ENCODE measurements around the gene ANKRD62.

DNA sequence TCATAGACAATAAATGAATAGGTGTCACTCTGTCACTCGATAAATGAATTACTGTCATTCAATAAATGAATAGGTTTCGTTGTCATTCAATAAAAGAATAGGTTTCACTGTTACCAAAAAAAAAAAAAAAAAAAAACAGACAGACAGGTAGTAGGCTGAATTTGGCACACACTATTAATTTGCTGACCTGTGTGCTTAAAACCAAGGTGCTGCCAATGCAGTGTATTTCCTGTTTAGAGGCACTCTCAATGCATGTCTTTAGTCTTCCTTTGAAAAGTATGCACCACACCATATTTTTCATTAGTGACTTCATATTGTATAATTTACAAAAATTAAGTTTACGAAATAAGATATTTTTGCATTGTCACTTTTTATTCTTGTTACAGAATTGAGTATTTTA, 16.2 kb downstream of the ANKRD62 start:
- TF ChIP-seq, protein P1, sequence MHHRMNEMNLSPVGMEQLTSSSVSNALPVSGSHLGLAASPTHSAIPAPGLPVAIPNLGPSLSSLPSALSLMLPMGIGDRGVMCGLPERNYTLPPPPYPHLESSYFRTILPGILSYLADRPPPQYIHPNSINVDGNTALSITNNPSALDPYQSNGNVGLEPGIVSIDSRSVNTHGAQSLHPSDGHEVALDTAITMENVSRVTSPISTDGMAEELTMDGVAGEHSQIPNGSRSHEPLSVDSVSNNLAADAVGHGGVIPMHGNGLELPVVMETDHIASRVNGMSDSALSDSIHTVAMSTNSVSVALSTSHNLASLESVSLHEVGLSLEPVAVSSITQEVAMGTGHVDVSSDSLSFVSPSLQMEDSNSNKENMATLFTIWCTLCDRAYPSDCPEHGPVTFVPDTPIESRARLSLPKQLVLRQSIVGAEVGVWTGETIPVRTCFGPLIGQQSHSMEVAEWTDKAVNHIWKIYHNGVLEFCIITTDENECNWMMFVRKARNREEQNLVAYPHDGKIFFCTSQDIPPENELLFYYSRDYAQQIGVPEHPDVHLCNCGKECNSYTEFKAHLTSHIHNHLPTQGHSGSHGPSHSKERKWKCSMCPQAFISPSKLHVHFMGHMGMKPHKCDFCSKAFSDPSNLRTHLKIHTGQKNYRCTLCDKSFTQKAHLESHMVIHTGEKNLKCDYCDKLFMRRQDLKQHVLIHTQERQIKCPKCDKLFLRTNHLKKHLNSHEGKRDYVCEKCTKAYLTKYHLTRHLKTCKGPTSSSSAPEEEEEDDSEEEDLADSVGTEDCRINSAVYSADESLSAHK (tag by site-specific recombination; IDR thresholded peaks at IDR 0.05) = no peak
- TF ChIP-seq ZNF302 (tag by site-specific recombination; IDR thresholded peaks at IDR 0.05; ENCODE audit: low read depth) (no peak), ZNF529 (tag by site-specific recombination; IDR thresholded peaks at IDR 0.05; ENCODE audit: insufficient replicate concordance) (no peak), ZFP41 (tag by site-specific recombination; IDR thresholded peaks at IDR 0.05; ENCODE audit: borderline replicate concordance) (no peak), ZNF146 (tag by site-specific recombination; IDR thresholded peaks at IDR 0.05) (no peak)
- TF ChIP-seq, protein P2, sequence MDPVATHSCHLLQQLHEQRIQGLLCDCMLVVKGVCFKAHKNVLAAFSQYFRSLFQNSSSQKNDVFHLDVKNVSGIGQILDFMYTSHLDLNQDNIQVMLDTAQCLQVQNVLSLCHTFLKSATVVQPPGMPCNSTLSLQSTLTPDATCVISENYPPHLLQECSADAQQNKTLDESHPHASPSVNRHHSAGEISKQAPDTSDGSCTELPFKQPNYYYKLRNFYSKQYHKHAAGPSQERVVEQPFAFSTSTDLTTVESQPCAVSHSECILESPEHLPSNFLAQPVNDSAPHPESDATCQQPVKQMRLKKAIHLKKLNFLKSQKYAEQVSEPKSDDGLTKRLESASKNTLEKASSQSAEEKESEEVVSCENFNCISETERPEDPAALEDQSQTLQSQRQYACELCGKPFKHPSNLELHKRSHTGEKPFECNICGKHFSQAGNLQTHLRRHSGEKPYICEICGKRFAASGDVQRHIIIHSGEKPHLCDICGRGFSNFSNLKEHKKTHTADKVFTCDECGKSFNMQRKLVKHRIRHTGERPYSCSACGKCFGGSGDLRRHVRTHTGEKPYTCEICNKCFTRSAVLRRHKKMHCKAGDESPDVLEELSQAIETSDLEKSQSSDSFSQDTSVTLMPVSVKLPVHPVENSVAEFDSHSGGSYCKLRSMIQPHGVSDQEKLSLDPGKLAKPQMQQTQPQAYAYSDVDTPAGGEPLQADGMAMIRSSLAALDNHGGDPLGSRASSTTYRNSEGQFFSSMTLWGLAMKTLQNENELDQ (tag by site-specific recombination; IDR thresholded peaks at IDR 0.05; ENCODE audit: low read depth) = no peak
- TF ChIP-seq, protein P3, sequence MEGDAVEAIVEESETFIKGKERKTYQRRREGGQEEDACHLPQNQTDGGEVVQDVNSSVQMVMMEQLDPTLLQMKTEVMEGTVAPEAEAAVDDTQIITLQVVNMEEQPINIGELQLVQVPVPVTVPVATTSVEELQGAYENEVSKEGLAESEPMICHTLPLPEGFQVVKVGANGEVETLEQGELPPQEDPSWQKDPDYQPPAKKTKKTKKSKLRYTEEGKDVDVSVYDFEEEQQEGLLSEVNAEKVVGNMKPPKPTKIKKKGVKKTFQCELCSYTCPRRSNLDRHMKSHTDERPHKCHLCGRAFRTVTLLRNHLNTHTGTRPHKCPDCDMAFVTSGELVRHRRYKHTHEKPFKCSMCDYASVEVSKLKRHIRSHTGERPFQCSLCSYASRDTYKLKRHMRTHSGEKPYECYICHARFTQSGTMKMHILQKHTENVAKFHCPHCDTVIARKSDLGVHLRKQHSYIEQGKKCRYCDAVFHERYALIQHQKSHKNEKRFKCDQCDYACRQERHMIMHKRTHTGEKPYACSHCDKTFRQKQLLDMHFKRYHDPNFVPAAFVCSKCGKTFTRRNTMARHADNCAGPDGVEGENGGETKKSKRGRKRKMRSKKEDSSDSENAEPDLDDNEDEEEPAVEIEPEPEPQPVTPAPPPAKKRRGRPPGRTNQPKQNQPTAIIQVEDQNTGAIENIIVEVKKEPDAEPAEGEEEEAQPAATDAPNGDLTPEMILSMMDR (tag by site-specific recombination; IDR thresholded peaks at IDR 0.05) = no peak
- TF ChIP-seq, protein P4, sequence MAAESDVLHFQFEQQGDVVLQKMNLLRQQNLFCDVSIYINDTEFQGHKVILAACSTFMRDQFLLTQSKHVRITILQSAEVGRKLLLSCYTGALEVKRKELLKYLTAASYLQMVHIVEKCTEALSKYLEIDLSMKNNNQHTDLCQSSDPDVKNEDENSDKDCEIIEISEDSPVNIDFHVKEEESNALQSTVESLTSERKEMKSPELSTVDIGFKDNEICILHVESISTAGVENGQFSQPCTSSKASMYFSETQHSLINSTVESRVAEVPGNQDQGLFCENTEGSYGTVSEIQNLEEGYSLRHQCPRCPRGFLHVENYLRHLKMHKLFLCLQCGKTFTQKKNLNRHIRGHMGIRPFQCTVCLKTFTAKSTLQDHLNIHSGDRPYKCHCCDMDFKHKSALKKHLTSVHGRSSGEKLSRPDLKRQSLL (tag by site-specific recombination; IDR thresholded peaks at IDR 0.05) = no peak
- TF ChIP-seq, protein P5, sequence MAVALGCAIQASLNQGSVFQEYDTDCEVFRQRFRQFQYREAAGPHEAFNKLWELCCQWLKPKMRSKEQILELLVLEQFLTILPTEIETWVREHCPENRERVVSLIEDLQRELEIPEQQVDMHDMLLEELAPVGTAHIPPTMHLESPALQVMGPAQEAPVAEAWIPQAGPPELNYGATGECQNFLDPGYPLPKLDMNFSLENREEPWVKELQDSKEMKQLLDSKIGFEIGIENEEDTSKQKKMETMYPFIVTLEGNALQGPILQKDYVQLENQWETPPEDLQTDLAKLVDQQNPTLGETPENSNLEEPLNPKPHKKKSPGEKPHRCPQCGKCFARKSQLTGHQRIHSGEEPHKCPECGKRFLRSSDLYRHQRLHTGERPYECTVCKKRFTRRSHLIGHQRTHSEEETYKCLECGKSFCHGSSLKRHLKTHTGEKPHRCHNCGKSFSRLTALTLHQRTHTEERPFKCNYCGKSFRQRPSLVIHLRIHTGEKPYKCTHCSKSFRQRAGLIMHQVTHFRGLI (tag by site-specific recombination; IDR thresholded peaks at IDR 0.05) = no peak

Data from HEK293 (cell line).